SK-MEL-5 (cell line): ENCODE results near the gene NRXN3. TPM values are rescaled to one million over a fixed set of nuclear protein-coding genes. Genes with fewer than 3 reads are reported as not detected.
A peak's percentile ranks its signal among the peaks of the same experiment; 100 is the strongest.
"Not testable (repeated sequence)": the region's sequence is repeated elsewhere in the genome, so short reads cannot be mapped to it uniquely, and the experiment has no call there.

Experiments
- DNase-seq: peaks from one replicate; pipeline ENCODE4 v3.0.0-alpha.2; 2016; ENCODE audit warnings: low read depth, low spot score
- in situ Hi-C: cut with HindIII; loops from 2 replicates; pipeline ENCODE4 v1.10.0; 2016; ENCODE audit warnings: low sequenced_read_pairs, high pct_unique_total_duplicates, low pct_unique_long_range_greater_than_20kb
- total RNA-seq: library from RNA; depleted of rRNA; stranded (reverse); fragments of >200 nt; shearing (Covaris generic); gene quantifications from 2 replicates; pipeline ENCODE4 v1.2.3, GENCODE V29; 2014

Gene NRXN3
- total RNA-seq, 1 experiment from 2014 or later: 0.03 TPM

DNA sequence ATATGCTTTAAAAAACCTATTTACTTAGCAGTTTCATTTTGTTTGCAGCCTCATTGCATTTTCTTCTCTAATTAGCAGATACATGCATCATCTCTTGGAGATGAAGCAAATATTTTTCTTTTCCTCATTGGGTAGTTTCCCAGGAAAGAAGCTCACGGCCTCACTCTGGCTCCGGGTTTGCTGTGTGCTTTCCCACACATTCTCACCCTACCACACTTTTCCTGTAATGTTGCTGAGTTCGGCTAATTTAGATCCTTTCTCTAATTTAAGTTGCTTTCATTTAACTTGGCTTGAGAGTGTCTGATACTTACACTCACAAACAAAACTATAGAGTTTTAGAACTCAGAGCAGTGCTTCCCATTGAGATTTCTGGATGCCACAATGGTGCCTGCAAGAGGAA lies 928.2 kb downstream of the NRXN3 start:
- no peak for DNase-seq
- in situ Hi-C loops: no loop called here

DNA sequence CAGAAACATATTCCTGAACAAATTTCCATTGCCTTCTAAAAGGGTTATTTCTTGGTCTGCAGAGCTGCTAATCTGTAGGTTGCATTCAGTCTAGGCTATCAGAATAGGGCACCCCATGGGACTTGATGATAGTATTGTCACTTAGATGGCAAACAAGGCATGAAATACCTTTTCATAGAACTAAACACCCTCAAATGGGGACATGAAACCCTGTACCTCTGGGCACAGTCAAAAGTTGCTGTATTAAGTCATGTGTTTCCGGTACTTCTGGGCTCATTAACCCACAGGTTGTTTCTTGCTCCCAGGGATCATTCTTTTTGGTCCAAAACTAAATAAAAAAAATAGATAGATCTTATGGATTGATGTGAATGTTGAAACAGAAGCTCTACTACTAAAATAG lies 930.4 kb downstream of the NRXN3 start:
- in situ Hi-C loops: no loop called here
- no peak for DNase-seq

DNA sequence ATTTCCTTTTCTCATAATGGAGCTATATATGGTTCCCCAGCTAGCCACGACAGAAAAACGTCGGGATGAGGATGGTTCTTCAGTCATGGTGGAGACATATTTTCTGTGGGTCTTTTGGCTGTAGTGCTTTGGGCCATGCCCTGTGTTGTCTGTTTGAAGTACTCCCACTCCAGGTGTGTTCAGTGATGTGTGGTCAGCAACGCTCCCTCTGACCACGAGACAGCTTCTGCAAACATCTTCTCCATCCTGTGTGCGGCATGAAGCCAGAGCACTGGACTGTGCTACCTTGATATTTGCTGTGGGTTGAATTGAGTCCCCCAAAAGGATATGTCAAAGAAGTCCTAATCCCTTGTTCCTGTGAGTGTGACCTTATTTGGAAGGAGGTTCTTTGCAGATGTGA lies 931.2 kb downstream of the NRXN3 start:
- in situ Hi-C loops: no loop called here
- no peak for DNase-seq

DNA sequence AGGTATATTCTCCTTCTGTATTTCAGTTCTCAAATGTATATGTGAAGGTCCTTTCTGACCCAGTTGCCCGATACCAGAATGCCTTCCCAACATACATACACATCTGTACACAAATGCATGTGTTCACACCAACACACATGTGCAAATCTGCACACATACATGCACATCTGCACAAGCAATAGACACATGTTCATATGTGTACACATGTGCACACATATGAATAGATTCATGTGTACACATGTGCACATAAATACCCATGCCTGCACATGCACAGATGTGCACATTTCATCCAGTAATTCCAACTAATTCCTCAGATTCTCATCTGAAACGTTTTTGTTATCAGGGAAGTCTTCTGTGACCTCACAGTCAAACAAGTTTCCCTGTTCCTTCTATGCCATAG lies 933.6 kb downstream of the NRXN3 start:
- in situ Hi-C loops: no loop called here

DNA sequence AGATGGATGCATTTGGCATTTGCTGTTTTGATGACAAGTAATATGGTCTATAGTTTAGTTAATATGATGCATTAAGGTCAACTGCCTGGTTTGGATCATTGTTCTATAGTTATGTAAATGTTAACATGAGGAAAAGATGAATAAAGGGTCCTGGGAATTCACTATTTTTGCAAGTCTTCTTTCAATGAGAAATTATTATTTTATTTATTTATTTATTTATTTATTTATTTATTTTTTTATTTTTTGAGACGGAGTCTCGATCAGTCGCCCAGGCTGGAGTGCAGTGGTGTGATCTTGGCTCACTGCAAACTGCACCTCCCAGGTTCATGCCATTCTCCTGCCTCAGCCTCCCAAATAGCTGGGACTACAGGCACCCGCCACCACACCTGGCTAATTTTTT lies 940.4 kb downstream of the NRXN3 start:
- in situ Hi-C loops, DNase-seq: not testable (repeated sequence)

More for the DNA sequence above, 933.6 kb downstream of the NRXN3 start:
- DNase-seq: no peak

DNA sequence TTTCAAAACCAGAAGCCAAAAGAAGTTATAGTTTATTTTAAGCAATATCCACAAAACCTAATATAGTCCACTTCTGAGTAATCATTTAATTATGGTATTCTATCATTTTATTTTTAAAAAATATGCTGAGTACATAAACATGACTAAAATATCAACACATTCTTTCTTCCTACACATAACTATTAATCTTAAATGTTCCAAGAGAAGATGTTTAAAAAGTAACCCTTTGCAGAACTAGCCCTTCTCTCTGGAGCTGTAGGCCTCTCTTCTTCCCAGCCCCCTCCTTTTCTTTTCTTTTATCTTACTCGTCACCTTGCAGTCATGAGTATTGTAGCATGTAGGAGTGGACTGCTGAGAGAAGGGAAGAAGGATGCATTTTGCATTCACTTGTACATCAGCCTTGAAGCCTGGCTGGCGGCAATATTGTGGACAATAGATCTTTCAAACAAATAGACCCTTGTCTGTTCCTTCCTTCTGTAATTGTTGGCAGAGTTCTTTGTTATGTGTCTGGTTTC lies 941.9 kb downstream of the NRXN3 start:
- in situ Hi-C loops: no loop called here
- DNase-seq: no peak

DNA sequence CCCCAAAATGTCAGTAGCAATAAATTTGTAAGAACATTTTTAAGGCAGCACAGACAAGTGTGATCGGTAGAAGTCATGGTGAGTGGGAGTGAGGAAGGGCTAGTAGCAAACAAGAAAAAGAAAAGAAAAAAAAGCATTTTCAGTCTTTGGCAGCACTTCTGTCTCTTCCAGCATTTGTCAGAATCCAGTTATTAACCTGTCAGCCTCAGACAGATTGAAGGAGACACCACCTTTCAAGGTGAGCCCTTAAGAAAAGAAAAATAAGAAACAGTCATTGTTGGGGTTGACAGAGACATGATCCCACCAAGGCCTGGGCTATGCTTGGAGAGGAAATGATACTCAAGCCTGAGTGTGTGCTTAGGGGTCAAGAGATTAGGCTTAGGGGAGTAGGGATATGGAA lies 947.4 kb downstream of the NRXN3 start:
- in situ Hi-C loops: no loop called here

DNA sequence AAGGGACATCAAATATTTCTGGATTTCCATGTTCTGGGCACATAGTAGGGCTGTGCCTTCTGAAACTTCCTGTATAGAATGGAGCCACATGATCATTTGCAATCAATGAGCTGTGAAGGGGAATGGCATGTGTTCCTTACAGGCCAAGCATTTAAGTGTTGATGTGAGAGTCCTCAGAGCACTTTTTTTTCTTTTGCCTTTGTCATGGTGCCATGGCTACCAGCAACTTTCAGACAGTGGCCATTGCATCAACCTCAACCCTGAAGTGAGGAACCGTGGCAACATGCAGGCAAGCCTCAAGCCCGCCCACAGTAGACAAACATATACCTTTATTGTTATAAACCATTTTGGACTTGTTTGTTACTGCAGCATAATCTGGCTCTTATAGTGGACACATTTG lies 948.1 kb downstream of the NRXN3 start:
- DNase-seq: no peak
- in situ Hi-C loops: no loop called here

More for the DNA sequence above, 947.4 kb downstream of the NRXN3 start:
- DNase-seq: no peak

DNA sequence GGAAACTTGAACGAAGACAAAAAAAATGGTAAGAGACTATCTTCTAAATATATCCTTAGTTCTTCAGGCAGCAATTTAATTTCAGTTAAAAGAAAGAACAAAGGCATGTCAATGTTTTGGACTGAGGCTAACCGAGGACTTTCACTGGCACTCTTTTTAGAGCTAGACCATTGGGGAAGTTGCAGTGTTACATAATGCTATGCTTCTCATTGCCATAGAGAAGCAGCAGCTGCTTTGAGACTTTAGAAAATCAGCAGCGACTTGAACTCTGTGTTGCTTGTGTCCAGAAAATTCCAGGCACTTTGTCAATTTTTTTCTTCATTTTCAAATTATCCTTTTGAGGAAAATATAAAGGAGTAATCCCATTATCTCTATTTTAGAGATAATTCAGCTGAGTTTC lies 964.2 kb downstream of the NRXN3 start:
- in situ Hi-C loops: no loop called here

DNA sequence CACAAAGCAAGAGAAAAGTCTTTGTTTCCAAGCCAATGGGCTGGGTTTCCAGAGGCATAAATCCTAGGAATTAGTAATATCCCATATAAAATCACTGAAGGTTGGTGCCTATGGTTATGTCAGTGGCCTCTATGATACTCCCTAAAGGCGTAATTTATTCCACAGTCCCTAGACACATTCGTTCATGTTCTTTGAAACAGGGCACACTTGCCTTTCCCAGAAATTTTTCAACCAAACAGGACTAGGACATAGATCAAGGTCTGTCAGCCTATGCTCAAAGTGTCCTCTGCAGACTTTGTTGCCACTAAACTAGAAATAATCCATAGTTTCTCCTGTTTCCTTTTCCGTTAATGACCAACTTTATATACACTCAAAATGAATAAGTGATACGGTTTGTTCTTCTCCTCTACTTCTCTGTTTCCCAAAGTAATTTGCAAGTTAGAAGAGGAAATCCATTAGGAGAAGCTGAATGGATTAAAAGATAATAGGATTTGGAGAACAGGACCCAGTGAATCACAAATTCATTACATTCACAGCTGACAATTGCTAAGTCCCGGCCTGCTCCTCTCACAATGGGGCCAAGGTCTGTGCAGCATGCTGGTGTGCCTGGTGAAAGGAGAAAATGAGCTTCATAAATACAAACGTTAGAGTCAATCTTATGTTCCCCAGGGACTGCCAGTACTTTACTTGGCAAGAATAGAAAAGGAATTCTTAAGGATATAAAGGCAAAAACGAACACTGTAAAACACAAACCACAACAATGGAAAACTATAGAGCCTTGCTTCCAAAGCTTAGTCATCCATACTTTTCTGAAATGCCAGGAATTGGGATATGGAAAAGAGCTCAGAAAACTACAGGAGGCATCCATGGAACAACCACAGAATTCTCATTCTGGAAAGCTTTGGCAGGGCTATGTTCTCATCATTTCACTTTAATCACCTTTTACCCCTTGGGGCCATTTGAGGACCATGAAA lies 966.2 kb downstream of the NRXN3 start:
- no peak for DNase-seq

More for the DNA sequence above, 964.2 kb downstream of the NRXN3 start:
- no peak for DNase-seq

DNA sequence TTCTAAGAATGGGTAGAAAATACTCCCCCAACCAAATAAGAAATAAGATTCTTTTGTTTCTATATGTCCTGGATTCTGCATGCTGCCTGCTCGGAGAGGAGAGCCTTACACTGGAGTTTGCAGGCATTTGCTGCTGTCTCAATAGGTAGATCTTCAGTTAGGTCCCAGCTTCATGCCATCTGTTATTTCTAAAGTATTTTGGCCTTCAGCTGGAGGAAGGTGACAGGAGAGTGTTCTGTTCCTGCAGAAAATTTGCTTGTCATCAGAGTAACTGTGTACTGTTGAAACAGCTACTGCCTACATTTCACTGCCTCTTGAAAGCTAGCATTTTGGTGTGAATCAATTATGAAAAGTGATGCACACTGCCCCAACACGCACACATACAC lies 966.9 kb downstream of the NRXN3 start:
- in situ Hi-C loops: no loop called here
- DNase-seq: no peak

More for the DNA sequence above, 966.2 kb downstream of the NRXN3 start:
- in situ Hi-C loops: no loop called here

DNA sequence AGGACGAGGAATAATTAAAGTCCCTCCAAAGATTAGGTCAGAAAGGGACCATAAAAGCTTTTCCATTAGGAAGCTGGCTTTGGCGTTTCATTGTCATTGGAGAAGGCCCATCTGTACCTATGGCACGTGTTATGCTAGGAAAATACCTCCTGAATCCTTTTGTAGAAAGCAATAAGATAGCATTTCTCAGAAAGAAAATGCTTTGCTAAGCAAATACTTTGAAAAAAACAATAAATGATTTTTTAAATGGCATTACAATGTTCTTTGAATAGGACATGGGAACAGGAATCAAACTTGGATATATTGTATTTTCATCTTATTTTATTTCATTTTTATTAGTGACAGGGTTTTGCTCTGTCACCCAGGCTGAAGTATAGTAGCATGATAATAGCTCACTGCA lies 967.7 kb downstream of the NRXN3 start:
- no peak for DNase-seq
- in situ Hi-C loops: no loop called here

DNA sequence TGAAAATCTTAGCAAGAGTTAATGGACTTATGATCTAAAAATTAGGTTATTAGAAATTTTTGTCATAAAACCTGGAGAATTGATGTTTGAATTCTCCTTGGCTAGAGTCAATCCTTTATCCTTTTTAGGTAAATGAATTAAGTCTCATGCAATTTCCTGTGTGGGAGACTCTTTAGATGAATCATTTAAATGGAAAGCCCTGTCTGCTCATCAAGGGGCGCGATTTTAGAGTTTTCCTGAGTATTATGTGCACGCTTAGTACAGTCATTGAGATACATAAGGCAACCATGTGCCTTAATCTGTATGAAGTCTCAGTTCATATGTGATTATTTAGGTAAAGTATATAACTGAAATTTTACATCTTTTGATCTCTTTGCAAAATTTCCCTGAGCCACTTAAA lies 974.7 kb downstream of the NRXN3 start:
- in situ Hi-C loops: no loop called here

DNA sequence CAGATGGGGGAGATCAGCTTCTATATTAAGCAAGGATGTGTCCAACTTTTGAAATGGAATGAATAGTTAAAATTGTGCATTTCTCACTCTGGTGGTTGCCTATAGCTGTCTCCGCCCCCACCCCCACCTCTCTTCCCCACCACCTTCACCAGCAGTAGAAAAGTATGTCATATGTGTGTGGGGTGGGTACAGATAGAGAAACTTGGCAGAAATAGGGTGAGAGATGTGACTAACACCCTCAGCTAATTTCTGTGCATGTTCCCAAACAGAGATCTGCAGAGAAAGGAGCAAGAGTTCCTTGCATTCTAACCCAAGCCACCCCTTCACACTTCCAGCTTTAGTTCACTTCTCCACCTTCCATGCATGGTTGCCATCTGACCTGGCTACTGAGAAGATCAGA lies 980.1 kb downstream of the NRXN3 start:
- DNase-seq: no peak
- in situ Hi-C loops: no loop called here

More for the DNA sequence above, 974.7 kb downstream of the NRXN3 start:
- no peak for DNase-seq

DNA sequence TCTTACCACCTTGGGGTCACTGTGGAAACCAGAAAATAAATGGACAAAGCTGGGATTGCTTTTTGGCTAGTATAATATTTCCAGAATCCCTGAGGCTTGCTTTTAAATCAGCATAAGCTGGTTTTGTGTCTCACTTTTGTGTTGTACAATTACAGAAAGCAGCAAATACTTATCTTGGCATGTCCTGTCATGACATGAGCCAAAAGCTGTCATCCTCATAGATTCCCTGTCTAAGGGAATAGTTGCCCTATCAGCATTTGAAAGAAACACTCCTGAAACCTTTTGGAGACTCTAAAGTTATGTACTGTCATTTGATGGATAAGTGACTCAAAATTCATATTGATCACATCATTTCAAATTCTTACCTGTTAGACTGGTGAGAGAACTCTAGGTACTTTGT lies 987.2 kb downstream of the NRXN3 start:
- DNase-seq: no peak
- in situ Hi-C loops: no loop called here

DNA sequence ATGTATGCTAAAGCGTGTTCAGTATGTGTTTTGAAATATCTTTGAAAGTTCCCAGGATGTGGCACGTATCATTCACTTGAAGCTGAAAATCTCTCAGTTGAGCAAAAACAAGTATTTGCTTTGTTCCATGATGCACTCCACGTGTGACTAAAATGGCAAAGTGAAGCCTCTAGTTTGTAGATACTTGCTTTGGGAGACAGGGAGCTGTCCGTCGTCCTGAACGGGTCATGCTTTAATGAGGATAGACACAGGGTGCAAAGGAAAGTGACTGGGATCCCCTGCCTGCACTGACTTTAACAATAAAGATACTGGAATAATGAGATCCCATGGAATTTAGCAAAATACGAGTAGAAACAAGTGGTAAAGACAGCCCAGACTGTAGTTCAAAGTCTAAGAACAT lies 991.4 kb downstream of the NRXN3 start:
- peak; percentile 5 for DNase-seq
- in situ Hi-C loops: no loop called here

DNA sequence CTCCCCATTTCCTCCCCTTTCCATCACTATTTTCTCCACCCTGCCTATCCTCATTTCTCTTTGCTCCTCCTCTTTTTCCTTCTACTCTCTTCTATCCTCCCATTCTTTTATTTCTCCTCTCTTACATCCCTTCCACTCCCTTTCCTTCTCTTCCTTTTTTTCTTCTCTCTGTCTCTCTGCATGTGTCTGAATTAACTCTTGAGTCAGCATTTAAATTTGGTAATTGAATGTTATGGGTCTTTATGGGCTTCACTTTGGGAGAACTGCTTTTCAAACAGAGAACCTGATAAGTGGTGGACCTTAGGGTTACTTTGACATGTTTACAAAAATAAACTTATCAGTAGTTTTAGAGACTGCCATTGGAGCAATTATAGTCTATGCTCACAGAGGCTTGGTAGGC lies 992.7 kb downstream of the NRXN3 start:
- in situ Hi-C loops: no loop called here
- no peak for DNase-seq

DNA sequence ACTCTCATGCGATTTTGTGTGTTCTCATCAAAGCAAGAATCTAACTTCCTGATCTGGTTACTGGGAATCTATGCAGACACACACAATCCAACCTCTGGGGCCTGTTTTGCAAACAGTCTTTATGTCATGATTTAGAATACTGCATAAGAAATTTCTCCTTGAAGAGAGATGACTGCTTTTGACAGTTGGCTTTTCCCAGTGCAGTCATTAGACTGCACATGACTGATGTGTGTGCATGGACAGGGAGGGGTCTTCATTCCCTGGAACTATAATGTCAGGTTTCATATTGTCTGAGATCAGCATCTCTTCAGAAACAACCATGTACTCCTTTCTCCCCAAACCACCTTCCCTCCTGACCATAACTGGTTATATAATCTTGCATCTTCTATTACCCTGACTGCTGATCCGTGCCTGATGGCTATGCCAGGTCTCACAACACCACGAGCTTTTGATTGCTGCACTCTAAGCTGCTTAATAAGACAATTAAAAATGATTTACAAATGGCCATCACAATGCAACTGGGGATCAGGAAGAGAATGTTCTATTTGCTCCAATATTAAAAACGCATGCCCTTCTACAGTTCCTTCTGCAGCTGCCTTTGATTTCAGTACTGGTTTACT lies 995.4 kb downstream of the NRXN3 start:
- no peak for DNase-seq
- in situ Hi-C loops: no loop called here

DNA sequence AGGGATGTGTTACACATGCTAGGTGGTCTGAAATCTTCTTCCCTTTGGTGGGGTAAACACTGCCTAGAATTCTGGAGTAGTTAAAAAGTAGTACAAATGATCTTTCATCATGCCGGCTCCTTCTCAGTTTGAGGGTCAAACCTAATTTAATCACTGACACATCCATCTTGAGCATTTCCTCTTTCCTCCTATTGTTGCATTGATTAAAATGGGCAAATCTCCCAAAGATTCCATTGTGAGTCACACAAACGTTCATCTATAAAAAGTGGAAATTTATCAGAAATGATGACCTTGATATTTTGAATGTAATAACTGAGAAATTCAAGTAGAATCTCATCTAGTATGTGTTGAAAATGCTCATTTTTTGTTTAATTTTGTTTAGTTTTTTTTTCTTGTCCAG lies 996.0 kb downstream of the NRXN3 start:
- no peak for DNase-seq
- in situ Hi-C loops: no loop called here
